Activated effector memory CD4-positive, alpha-beta T cell treated with anti-CD3 and anti-CD28 coated beads, Interleukin-2, amount 50 U/mL, for 16 hours (primary cell): ENCODE results near the gene NKAIN4.

Experiments used
- DNase-seq: peaks from one replicate; pipeline ENCODE4 v3.0.0-alpha.2; 2020

NKAIN4 gene

DNA sequence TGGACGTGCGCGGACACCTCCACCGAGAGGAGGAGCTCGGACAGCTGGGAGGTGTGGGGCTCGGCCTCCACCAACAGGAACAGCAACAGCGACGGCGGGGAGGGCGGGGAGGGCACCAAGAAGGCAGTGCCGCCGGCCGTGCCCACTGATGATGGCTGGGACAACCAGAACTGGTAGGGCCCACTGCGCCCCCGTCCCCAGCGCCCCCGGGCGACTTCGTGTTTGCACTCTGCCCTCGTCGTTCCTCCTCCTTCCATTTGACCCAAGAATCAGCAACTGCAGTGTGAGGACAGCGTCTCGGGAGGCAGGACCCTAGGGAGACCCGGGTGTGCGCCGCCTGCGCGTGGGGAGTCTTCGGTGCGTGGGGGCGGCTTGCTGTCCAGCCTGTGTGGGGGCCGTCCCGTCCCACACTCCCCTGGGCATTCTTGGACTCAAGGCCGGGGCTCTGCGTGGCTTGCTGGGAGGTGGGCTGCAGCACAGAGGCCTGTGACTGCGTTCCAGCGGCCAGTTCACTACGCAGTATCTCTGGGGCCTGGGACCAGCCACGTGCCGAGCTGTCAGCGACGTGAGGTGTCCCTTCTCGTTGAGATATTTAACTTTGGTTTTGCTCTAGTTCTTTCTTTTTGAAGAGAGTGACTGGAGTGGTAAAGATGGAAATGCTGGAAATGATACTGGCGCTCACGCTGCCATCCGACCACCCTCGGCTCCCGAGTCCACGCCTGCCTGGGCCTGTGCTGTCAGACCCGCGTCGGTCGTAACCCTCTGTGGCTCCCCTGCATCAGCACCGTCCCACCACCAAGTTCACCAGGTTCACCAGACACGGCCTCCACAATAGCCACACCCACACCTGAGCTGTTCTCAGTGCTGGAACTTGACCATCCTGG lies 33.7 kb upstream of the NKAIN4 start:
- DNase-seq, result no peak

DNA sequence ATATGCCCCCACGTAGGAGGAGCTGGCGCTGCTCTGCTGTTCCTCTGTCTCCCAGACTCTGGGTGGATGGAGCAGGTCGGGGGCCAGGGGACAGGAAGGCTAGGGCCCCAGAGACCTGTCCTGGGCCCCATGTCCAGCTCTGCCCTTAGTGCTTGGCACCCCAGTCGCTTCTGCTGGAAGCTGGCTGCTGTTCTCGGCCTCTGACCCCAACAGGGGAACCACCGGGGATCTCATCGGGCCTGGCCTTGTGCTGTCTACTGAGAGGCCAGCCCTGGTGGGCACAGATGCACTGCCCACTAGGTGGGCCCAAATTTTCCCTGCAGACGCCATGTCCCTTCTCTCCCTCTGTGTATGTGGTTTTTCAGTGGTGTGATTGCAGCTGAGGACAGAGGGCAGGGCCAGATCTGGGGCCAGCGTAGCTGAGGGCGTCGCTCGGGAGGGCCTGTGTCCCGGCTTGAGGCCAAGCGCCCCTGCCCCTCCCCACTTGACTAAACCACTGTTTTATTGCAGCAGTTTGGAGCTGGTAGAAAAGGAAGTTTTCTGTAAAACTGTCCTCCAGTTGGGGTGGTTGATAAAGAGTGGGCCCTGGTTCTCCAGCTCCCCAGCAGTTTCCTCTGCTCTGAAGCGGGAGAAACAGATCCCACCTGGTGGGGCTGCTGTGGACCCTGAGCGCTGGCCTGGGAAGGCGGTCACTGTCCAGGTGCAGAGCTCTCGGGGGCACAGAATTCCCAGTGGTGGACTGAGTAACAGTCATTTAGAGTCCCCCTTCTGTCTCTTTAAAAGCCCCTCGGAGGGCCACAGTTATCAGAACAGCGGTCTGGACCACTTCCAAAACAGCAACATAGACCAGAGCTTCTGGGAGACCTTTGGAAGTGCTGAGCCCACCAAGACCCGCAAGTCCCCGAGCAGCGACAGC lies 32.8 kb upstream of the NKAIN4 start:
- no peak for DNase-seq

DNA sequence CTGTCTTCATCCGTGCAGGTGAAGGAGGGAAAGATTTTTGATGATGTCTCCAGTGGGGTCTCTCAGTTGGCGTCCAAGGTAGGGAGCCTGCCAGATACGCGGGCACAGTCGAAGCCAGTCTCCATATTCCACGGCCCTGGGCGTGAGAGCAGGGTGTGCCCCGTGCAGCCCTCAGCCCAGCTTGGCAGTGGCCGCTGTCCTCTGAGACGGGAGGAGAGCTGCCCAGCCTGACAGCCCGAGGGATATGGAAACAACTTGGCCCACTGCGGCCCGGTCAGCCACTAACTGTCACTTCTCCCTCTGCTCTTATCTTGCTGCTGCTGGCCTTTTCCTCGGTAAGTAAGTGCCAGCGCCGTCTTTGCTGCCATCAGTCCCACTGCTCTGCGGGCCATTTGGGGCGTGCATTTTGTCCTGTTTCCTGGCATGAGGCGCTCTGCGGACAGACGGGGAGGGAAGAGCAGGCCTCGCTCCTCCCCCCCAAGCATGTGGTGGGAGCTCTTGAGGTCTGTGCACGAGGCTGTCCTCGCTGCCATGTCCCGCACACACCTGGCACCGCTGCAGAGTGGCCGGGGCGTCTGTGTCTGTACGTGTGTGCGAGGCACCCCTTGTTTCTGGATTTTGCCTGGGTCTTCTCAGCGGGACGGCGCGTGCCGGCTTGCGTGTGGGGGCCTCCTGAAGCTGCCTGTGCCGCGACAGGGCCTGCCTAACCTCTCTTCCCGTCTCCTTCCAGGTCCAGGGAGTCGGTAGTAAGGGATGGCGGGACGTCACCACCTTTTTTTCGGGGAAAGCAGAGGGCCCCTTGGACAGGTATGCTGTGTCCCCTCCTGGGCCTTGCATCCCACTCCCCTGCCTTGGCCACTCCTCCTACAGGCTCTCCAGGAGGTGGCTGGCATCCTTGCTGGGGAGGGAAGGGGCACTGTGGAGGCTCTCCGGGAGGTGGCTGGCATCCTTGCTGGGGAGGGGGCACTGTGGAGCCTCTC lies 31.7 kb upstream of the NKAIN4 start:
- DNase-seq, result no peak

DNA sequence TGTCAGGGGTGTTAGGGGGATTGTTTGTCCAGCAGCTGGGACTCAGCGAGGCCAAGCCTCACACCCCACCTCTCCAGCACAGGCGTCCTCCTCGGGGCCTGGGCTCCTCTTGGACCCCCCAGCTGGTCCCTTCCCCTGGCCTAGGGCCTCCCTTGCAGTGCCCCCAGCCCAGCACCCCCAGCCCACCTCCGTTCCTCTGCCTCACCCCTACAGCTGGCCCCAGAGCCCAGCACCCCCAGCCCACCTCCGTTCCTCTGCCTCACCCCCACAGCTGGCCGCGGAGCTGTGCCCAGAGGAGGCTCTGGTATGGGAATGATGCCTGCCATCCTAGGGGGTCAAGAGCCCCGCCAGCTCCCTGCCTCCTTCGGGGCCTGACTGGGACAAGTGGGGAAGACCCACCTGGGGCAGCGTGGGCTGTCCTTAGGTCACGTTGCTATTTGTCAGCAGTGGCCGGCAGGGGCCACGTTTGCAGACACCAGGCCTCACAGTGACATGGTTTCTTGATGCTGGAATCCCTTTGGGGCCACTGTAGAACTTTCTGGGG lies 30.8 kb upstream of the NKAIN4 start:
- no peak for DNase-seq

DNA sequence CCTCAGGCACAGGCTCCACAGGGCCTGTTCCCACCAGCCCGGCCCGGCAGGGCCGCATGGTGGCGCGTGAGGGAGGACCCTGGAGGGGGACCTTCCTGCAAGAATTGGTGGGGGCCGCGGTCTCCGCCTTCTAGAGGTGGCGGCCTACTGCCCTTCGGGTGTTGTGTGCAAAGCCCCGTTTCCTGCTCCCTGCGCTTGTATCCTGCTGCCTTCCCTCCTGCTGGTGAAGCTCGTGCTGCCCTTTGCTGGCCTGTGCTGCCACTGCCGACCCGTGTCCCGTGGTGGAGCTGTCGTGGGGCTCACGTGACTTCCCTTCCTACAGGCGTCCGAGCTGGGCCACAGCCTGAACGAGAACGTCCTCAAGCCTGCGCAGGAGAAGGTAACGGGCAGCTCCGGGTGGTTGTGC lies 30.3 kb upstream of the NKAIN4 start:
- DNase-seq, result no peak

DNA sequence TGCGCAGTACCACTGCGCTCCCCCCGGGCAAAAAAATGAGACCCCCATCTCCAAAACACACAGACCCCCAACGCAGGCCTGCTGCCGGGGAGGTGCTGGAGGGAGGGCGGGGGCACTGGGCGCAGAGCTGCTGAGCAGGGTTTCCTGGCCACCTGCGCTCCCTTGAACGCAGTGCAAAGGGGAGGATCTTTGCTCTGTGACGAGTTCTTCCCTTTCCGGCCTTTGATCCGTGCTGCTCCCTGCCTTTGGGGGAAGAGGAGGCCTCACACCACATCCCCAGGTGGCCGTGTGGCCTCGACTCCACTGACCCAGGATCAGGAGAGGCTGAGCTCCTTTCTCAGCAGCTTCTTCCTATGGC lies 29.8 kb upstream of the NKAIN4 start:
- no peak for DNase-seq

DNA sequence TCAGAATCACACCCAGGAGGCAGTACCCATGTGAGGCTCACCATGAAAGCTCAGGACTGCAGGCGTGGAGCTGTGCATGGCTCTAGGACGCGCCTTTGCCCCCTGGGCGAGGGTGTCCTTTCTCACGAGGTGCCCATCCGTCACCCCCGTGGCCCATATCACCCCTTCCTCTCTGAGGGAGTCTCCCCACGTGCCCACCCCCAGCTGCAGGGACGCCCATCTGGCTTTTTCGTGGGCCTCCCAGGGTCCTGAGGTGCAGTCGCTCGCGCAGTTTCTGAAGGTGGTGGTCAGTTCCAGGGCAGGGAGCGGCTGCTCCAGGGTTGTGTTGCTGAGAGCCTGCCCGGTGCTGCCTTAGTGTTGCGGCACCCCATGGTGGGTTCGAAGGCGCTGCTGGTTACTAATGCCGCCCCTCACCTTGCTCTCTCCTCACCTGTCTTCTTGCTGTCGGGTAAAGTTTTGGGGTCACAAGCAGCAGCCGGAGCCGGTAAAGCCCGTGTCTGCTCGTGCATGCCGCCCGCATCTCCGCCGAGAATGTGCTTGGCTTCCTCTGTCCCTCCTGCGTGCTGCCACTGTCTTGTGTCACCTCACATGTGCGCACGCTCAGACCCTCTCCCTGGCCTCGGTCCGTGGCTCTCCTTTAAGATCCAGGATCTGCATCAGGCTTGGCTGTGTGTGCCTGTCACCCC lies 29.3 kb upstream of the NKAIN4 start:
- no peak for DNase-seq

DNA sequence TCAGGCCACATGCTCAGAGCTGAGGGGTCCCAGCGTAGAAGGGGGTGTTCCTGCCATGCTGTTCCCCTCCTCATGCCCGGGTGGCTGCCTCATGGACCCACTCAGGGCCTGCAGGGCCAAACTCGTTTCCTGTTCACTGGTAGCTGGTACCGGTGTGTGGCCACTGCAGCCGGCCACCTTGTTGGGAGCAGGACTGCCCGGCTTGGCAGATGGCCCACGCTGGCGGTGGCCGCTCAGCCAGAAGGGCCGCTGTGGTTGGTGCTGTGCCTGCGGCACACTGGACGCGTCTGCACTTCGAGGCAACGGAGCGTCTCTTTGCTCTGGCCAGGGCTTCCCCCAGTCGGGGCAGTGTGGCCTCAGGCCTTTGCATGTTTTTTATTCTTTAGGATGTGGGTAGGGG lies 28.7 kb upstream of the NKAIN4 start:
- no peak for DNase-seq

DNA sequence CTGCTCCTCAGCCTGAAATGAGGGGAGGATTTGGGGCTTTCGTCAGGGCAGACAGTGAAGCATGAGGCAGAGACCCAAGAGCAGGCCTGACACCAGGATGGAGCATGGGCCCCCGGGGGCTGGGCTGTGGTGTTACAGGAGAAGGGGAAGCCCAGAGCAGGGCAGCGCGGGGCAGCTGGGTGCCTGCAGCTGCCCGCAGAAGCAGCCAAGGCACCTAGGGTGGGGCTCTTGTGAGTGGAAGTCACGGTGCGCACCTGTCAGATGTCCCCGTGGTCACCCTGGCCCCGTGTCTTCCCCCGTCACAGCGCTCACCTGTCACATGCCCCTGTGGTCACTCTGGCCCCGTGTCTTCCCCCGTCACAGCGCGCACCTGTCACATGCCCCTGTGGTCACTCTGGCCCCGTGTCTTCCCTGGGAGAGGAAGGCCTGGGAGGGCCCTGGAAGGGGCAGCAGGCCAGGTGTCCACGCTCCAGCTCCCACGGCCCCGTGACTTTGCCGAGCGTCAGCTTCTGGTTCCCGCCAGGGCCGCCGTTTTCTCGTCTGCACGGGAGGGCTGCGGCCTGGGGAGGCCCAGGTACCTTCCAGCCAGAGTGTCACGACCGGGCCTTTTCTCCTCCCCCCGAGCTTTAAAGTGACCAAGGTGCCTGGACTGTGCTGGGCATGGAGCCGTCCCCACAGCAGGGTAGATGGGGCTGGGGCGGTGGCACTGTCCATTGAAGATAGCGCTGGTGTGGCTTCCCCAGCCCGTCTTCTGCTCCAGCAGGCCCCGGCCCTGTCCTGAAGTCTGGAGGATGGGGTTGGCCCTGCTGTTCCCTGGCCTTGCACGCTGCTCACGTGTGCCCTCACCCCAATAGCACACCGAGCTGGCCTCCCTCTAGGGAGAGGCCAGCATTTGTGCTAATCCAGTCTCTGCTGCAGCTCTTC lies 27.7 kb upstream of the NKAIN4 start:
- no peak for DNase-seq

DNA sequence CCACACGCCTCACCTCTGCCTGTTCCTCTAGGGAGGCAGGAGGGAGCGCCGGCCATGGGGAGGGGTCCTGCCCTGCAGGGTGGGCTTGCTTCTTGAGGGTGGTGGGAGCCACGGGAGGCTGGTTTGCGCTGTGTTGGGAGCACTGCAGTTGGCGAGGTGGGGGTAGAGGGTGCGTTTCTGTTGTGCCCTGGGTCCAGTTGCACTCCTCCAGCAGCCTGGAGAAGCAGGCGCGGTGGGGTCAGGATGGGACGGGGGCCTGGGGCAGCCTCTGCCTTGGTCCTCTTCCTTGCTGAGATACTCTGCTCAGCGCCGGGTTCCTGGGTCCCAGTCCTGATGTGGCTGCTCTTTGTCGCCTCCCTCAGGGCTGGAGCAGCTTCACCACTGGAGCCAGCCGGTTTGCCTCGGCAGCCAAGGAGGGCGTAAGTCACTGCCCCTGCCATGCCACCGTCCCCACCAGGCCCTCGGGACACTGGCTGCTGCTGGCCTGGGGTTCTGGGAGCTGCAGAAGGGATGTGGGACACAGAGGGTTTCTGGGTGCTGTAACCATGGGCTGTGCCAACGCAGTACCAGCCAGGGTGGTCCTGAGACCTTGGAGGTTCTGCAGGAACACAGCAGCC lies 26.8 kb upstream of the NKAIN4 start:
- no peak for DNase-seq

DNA sequence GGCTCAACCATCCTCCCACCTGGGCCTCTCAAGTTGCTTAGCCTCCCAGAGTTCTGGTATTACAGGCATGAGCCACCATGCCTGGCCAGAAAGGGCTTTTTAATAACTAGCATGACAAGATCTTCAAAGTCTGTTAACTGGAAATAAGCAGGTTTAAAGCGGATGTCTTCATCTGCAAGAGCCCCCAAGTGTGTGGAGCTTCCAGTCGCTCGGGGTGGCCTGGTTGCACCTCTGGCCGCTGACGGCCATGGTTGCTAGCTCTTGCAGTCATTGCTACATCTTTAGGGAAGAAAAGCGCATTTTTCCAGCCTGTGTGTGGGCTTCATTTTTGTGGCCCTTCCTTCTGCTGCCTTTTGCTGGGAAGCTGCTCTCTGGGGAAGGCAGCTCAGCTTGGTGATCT lies 26.1 kb upstream of the NKAIN4 start:
- no peak for DNase-seq

DNA sequence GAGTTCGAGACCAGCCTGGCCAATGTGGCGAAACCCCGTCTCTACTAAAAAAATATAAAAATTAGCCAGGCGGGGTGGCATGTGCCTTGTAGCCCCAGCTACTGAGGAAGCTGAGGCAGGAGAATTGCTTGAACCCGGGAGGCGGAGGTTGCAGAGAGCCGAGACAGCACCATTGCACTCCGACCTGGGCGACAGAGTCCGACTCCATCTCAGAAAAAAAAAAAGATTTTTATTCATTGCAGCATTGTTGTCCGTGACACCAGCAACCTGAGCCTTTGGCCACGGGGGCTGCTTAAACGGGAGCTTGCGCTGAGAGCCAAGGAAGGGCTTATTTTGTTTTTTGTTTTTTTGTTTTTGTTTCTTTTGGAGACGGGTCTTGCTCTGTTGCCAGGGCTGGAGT lies 25.7 kb upstream of the NKAIN4 start:
- no peak for DNase-seq

DNA sequence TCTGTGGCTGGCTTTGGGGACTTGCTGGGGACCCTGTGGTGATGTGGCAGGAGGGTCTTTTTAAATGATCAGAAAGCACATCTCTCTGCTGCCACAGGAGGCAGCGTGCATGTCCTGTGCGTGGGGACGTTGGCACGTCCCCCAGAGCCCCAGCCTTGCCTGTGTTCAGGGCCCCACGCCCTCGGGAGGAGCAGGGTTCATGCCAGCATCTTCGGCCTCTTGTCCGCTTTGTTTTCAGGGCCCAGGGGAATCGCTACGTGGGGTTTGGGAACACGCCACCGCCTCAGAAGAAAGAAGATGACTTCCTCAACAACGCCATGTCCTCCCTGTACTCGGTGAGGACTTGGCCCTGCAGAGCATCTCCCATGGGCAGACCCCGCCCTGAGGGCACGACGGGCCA lies 24.4 kb upstream of the NKAIN4 start:
- DNase-seq, result no peak

DNA sequence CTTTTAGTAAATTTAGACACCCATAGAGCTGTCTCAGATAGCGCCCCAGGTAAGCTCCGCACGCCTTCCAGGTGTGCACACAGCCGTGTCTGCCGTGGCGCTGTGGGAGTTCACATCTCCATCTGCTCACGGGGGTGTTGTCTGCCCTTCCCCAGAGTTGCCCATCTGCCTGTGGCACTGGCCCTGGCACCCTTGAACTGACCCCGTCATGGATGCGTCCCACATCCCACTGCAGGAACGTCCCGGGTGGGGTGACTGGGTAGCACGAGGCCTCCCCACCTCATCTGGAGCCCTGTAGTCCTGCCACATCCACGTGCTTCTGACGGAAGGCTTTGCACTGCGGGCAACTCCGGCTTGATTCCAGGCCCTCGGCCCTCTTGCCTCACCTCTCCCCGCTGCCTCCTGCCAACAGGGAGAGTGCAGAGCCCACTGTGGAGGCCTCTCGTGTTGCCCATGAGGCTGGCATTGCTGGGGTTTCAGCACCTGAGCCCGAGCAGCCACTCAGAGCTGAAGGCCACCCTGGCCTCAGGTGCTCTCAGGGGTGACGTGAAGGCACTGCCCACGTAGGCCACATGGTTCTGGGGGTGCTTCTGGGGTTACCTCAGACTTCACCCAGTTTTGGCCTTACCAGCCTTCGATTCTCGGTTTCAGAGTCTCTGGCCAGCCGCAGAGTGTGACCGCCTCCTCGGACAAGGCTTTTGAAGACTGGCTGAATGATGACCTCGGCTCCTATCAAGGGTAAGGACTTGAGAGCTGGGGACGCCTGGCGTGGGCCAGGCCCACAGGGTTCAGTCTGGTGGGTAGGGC lies 23.4 kb upstream of the NKAIN4 start:
- DNase-seq, result no peak

DNA sequence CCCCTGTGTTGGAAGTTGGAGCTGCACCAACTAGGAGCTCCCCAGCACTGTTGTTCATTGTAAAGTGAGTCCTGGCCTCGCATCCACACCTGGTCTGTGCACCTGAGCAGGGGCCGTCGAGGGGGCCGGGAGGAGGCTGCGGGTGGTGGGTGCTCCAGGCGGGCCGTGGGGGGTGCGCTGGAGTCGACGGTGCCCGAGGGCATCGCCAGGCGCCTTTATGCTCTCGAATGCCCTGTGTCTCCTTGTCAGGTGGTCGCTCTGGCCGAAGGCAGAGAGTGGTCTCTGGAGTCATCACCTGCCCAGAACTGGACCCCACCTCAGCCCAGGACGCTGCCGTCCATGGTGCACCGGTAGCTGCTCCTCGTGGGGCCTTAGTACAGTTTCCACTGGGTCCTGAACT lies 22.7 kb upstream of the NKAIN4 start:
- DNase-seq, result no peak

DNA sequence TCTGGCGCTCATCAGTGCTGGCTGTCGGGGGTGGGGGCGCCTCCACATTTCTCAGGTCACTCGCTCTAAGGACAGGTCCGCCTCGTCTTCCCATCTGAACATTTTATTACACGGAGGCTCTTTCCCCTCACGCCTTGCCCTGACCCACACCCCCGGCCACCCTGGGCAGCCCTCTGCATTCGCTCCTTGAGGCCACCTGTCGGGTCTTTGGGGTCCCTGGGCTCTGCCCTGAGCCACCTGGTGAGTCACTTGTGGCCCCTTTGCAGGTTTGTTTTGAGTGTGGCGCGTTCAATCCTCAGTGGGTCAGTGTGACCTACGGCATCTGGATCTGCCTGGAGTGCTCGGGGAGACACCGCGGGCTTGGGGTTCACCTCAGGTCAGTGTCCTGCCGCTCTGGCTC lies 21.6 kb upstream of the NKAIN4 start:
- no peak for DNase-seq

DNA sequence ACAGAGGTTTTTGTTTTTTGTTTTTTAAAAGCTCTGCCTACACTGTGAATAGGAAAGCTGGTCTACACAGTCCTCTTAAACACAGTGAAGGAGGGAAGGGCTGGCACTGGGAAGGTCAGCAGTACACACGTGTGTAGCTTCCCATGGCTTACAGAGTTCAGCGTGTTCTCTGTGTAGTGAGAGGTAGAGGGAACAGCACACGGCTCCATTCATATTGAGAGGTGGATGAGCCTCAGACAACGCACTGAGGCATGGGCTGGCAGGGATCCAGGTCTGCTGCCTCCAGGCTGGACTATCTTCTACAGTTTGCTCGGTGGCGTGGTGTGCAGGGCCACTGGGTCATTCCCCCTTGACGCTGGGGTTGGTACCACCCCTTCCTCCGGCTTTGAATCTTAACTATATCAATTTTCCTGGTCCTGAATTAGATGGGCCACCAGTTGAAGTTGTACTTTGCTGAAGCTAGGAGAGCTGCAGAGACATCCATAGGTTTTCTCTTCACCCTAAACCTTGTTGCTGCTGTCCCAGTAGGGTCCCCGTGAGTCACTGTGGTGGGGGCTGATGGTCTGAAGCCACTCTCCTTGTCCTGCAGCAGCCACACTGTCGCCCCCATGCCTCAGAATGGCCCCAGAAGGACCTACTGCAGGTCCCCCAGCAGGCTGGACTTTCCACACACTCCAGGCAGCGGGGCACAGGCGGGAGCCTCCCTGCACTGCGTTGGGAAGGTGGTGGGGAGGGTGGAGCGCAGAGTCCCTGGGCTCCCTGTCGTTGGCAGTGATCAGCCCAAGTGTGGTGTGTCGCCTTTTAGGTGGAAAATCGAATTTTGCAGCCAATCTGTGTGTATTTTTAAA lies 20.3 kb upstream of the NKAIN4 start:
- no peak for DNase-seq

DNA sequence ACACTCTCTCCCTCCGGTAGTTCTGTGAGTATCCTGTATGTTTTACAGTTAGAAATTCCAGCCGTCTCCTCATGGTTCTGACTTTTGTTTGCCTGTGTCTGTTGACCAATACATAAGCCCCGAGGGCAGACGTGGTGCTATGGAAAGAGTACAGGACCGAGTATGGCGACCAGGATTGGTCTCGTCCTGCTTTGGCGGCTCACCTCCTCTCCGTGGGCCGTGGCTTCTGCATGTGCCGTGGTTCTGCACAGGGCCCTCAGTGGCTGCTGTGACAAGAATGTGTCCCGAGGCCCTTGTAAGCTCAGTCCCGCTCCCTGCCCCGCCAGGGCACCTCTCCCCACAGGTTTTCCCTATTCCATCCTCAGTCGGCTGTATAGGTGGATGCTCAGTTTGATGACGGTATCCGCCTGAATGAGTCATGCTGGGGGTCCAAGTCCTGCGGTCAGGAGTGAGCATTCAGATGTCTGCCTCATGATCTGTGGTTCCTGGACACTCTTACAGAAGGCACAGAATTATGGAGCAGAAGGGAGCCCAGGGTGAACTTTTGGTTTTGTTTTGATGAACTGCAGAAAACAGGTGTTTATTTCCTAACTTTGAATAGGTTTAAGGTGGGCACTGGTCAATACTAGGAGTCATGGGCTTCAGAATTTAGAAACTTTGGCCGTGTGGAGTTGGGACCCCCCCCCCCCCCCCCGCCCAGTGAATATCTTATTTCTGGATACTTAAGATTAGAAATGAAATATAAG lies 19.5 kb upstream of the NKAIN4 start:
- no peak for DNase-seq
